HG03558 (cell line): ENCODE measurements around the gene HOXB1.
"Not testable (repeated sequence)": the region's sequence is repeated elsewhere in the genome, so short reads cannot be mapped to it uniquely, and the experiment has no call there.

Source experiments
- ATAC-seq: cut with Tn5 transposase; IDR thresholded peaks from one replicate; pipeline ENCODE4 v1.9.1; 2021; ENCODE audit warnings: moderate number of reproducible peaks; ENCODE audit not compliant: unreplicated experiment; ENCODE audit errors: extremely low read depth

HOXB1 gene

GRCh38 chr17:48500435-48501426, 30.1 kb downstream of the HOXB1 start:
- no peak for ATAC-seq

GRCh38 chr17:48499735-48500434, 30.9 kb downstream of the HOXB1 start:
- ATAC-seq: no peak

GRCh38 chr17:48499248-48499647, 31.6 kb downstream of the HOXB1 start:
- ATAC-seq: no peak

GRCh38 chr17:48498164-48498850, 32.5 kb downstream of the HOXB1 start:
- ATAC-seq: no peak

DNA sequence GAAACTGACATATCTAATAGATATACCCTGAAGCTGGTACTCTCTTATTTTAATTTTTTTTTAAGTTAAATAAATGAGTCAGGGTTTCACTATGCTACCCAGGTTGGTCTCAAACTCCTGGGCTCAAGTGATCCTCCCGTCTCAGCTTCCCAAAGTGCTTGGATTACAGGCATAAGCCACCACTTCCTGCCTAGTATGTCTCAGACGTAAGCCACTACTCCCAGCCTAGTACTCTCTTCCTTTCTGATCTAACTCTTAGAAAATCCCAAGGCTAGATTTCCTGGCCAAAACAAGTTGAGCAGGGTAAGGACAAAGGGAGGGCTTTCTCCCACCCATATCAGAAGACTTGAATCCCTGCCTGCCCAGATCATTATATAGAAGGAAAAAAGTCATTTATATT, 33.7 kb downstream of the HOXB1 start:
- no peak for ATAC-seq

GRCh38 chr17:48494335-48494734, 36.5 kb downstream of the HOXB1 start:
- ATAC-seq: no peak

DNA sequence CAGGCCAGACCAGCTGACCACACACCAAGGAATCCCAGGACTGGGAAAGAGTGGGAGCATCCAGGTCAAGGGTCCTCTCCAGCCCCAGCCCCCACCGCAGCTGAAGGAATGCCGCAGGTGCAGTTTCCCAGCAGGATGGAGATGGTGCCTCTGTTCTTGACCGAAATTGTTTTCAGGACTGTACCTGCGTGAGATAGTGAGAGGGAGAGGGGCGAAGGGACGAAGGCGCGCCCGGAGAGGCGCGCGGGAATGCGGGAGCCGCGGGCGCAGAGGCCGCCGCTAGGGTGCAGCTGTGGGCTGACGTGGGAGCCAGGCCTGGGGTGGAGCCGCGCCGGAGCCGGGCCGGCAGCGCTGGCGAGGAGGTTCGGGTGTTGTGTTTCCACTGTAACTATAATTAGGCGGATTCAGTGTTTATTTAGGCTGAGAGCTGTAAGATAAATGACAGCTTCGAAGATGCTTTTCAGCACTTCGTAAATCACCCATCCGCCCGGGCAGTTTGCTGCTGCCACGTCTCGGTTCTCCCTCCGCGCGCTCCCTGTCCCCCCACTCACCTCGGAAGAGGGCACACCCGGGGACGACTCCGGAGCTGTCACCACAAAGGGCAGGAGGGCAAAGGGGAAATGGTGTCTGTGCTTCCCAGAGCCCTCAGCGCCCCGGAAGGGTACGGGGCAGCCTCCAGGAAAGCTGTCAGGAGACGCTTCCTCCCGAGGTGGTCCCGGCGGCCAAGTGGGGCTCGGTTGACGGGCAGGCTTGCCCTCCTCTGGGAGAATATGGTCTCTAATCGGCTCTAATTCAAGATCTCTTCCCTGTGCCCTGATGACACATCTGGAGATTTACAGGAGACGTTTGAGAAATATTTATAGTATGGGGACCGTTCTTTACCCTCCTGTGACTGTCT, 38.2 kb downstream of the HOXB1 start:
- no peak for ATAC-seq

- no peak for ATAC-seq
Observed at GRCh38 chr17:48491527-48492273, 39.1 kb downstream of the HOXB1 start.

- no peak for ATAC-seq
Observed at GRCh38 chr17:48490451-48490892, 40.3 kb downstream of the HOXB1 start.

- no peak for ATAC-seq
Observed at GRCh38 chr17:48489781-48490180, 41.0 kb downstream of the HOXB1 start.

DNA sequence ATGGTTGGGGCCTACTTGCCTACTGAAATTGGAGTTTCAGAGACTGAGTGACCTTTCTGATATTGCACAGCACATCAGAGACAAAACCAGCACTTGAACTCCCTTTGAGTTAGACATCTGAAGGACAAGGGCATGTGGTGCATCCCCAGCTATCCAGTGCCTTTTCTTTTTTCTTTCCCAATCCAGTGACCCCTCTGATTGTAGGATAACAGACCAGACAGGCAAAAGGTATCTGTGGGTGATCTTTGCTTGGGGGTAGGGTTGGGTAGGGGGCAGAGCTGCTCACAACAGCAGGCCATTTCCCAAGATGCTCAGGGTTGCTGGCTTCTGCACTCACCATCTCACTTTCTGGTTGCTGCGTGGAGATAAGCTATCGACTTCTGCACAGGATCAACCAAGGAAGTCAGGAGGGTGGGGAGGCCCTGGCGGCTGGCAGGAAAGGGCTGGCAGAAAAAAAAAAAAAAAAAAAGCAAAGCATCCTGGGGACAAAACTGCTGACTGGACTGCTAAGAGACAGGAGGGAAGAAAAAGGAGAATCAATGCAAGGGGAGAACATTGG, 42.2 kb downstream of the HOXB1 start:
- no peak for ATAC-seq

- no peak for ATAC-seq
Observed at GRCh38 chr17:48487221-48487620, 43.6 kb downstream of the HOXB1 start.

GRCh38 chr17:48486557-48486956, 44.3 kb downstream of the HOXB1 start:
- no peak for ATAC-seq

DNA sequence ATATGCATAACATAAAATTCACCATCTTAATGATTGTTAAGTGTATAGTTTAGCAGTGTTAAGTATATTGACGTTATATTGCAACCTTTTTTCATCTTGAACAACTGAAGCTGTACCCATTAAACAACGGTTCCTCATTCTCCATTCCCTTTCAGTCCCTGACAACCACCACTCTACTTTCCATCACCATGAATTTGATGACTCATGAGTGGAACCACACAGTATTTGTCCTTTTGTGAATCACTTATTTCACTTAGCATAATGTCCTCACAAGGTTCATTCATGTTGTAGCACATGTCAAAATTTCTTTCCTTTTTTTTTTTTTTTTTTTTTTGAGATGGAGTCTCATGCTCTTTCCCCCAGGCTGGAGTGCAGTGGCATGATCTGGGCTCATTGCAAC, 46.0 kb downstream of the HOXB1 start:
- no peak for ATAC-seq

DNA sequence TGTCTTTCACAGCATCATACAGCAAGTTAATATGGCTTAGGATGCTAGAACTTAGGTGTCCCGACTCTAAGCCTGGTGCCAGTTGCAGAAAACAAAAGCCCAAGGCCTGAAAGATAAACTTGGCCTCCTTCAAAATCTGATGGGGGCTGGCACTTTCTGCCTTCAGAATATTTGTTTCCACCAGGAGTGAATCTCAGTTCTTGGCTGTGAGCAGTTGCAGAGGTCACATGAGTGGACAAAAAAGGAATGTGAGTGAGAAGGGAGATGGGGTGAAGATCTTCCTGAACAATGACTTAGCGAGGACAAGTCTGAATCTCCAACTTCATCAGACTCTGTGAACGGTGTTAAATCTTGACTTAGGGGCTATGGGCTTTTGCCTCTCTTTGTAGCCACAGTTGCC, 46.6 kb downstream of the HOXB1 start:
- no peak for ATAC-seq

DNA sequence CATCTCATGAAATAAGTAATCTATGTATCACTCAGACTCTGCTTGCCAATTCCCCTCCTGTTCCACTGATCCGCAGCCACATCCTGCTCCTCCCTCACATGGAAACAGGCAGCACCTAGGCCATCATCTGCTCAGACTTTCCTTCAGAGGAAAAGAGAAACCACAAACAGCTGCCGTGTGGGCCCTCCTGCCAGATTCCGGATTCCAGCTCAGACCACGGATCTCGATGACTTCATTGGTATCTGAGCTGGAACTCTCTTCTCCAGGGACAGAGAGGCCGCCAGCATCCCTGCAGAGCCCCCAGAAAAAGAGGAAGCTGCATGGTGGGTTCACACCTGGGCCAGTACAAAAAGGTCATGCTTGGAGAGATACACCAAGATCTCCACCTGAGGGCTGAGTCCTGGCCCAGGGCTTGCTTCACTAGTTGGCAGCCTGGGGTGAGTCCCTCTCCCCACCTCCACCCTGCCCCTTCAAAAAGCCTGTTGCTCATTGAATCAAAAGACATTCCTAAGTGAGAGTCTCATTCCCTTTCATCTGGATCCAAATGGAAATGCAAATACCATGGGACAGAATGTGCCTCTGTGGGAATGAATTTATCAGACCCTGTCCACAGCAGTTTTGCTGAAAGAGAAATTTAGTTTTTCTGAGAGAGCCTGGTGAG, 47.2 kb downstream of the HOXB1 start:
- ATAC-seq: no peak

DNA sequence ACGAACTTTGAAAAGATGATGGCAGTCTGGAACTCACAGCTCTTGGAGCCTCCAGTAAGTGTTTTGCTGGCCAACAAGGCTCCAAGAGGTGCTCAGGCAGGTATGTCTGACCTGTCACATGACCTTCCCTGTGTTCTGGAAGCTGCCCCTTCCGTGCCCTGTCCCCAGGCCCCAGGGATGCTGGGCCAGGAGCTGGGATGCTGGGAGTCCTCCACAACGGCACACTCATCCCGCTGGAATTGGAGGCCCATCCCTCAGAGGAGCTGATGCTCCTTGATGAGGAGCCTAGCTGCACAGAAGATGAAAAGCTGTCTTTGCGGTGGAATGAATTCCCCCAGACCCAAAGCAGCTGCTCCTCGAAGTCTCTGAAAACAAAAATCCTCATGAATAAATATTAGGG, 47.8 kb downstream of the HOXB1 start:
- ATAC-seq: no peak

- not testable (repeated sequence) for ATAC-seq
Observed at GRCh38 chr17:48482301-48482700, 48.5 kb downstream of the HOXB1 start.
